LNCAP (cell line): ENCODE data around the gene TFAP2D.

Source experiments
- TF ChIP-seq, protein P1 (sequence below): fragments of 450-650 bp; IDR thresholded peaks from 2 replicates; pipeline ENCODE4 v1.5.1; 2017; ENCODE audit warnings: mild to moderate bottlenecking

The TFAP2D gene

GRCh38 chr6:50713226-50713625, at the start of gene TFAP2D:
Gene TFAP2D (plus strand): TSS chr6:50713526. CDS start chr6:50714056, 530 bp downstream.
- TF ChIP-seq, protein P1, sequence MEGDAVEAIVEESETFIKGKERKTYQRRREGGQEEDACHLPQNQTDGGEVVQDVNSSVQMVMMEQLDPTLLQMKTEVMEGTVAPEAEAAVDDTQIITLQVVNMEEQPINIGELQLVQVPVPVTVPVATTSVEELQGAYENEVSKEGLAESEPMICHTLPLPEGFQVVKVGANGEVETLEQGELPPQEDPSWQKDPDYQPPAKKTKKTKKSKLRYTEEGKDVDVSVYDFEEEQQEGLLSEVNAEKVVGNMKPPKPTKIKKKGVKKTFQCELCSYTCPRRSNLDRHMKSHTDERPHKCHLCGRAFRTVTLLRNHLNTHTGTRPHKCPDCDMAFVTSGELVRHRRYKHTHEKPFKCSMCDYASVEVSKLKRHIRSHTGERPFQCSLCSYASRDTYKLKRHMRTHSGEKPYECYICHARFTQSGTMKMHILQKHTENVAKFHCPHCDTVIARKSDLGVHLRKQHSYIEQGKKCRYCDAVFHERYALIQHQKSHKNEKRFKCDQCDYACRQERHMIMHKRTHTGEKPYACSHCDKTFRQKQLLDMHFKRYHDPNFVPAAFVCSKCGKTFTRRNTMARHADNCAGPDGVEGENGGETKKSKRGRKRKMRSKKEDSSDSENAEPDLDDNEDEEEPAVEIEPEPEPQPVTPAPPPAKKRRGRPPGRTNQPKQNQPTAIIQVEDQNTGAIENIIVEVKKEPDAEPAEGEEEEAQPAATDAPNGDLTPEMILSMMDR: no peak

- TF ChIP-seq, protein P1: no peak
Observed at GRCh38 chr6:50663806-50664205, 49.5 kb upstream of the TFAP2D start.

- TF ChIP-seq, protein P1: no peak
Observed at GRCh38 chr6:50666089-50666488, 47.2 kb upstream of the TFAP2D start.

DNA sequence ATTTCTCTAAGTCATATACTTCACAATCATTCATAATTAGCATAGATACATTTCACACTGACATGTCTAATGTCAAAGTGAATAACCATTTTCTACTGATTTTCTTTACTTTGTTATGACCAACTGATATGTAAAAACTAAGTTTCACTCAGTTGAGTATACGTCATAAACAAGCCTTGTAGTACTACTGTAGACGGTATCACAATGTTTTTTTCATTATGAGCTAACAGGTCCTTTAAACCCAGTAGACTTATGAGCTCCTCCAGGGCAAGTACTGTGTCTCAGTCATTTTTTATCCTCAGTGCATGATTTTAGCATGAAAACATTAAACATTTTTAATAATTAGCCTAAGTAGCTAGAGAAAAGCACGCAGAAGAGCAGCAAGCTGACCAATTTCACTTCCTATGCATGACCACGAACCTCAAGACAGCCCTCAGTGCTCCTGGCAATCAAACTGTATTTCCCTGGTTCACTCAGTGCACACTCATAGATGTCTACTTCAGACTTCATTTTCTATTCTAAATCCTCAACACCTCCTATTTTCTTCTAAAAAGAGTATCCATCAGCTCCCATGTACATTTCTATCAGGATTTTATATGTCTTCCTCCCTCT, 32.0 kb upstream of the TFAP2D start:
- TF ChIP-seq, protein P1: no peak

DNA sequence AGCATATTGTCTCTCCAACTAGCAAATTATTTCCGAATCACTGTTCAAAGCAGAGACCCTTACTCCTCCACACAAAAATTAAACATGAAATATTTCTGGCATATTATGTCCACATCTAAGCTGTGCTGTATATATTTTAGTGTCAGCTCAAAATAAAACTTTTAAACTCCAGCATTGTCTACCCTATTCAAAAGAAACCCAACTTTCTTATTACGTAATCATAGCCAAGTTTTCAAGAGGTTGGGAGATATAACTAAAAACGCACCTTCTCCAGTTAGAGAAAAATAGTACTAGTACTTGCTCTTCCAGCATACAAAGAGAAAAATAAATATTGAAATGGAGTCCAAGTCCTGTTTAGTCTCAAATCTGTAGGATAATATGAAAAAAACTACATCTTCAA, 24.1 kb upstream of the TFAP2D start:
- TF ChIP-seq, protein P1: no peak

GRCh38 chr6:50691814-50692495, 21.4 kb upstream of the TFAP2D start:
- TF ChIP-seq, protein P1: no peak

DNA sequence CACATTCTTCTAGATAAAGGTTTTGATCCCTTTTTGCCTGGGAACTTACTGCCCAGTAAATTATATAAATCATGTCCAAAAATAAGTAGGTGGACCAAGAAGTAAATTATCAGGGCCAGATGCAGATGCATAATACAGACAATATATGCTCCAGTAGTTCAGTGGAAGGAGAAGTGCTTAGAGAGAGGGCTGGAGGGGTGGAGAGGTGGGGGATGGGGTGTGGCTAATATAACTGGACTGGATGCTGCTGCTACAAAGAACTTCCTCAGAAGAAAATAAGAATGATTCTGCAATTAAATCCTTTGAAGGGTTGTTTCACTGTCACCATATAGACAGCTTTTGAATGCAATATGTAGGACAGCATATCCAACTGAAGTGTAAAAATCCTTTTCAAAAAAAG, 14.8 kb upstream of the TFAP2D start:
- TF ChIP-seq, protein P1: no peak
